NT2/D1 (cell line): ENCODE results near the gene TOP2B.

Experiments
- SUZ12 ChIP-seq: IDR thresholded peaks from 2 replicates; pipeline ENCODE4 v1.6.1; 2011; ENCODE audit not compliant: insufficient read length, insufficient read depth; ENCODE audit errors: extremely low read depth
- YY1 ChIP-seq: IDR thresholded peaks from 2 replicates; pipeline ENCODE4 v1.6.1; 2011; ENCODE audit not compliant: insufficient read length, insufficient read depth
- ZNF274 ChIP-seq: IDR thresholded peaks from 2 replicates; pipeline ENCODE4 v1.6.1; 2011; ENCODE audit warnings: mild to moderate bottlenecking, low read depth, low read length

GRCh38 chr3:25687742-25688141 is 23.0 kb upstream of the TOP2B start:
- TF ChIP-seq SUZ12 (no peak), YY1 (no peak), ZNF274 (no peak)
